Suppressor macrophage (primary cell): Measurements from ENCODE around the gene IQGAP2.
A peak's percentile ranks its signal among the peaks of the same experiment; 100 is the strongest.

Experiments used
- DNase-seq, 4 experiments: peaks; one replicate each; pipeline ENCODE4 v3.0.0-alpha.2; 2020 to 2022

The IQGAP2 gene

DNA sequence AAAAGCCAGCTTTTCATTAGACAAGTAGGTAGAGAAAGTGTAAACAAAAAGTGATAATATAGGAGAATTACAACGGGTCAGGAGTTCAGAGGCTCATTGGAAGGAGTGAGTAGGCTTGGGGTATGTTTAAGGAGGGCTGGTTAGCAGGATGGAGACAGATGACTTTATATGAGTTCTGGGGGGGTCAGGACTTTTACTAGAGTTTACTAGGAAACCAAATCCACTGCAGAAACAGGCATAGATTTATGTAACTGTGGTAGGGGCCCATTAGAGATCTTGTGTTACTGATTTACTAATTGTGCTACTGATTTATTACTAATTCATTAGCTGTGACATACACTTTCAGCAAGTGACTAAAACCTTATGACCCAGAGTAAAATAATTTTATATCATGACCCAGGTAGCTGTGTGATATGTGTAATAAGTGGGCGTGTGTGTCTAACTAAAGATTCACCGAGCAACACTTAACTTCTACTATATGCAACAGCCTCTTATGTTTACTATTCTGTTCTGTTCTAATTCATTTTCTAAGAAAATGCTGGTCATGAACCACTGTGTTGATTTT, 73.5 kb downstream of the IQGAP2 start:
- no peak for DNase-seq

DNA sequence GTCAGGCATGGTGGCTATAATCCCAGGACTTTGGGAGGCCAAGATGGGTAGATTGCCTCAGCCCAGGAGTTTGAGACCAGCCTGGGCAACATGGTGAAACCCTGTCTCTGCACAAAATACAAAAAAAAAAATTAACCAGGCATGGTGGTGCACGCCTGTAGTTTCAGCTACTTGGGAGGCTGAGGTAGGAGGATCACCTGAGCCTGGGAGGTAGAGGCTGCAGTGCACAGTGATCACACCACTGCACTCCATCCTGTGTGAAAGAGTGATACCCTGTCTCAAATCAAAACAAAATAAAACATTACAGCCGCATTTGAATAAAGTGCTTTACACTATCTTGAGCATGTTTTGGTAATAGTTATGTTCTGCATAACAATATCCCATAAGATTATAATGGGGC, 74.0 kb downstream of the IQGAP2 start:
- DNase-seq, result no peak

DNA sequence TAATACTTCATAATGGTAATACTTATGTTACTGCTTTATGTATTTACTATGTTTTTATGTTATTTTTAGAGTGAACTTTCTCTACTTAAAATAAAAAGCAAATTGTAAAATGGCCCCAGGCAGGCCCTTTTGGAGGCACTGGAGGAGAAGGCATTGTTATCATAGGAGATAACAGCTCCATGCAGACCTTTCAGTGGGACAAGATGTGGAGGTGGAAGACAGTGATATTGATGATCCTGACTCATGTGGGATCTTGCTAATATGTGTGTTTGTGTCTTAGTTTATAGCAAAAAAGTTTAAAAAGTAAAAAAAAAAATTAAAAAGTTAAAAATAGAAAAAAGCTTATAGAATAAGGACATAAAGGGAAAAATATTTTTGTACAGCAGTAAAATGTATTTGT, 74.5 kb downstream of the IQGAP2 start:
- no peak for DNase-seq

DNA sequence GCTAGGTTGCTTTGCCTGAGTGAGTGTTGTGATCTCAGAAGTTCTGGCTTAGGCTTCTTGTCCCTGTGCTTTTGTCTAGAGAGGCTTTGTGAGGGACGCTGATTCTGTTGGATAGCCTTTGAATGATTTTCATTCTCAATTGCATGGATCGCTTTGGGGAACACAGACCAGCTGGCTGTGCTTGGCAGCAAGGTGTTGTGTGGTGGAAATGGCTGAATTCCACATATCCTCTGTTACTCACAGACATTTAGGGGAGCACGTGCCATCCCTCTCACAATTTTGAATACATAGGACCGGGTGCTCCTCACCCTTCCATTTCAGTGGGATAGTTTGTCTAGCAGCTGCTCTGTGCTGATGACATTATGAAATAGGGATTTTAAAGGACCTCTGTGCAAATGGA, 76.2 kb downstream of the IQGAP2 start:
- no peak for DNase-seq

DNA sequence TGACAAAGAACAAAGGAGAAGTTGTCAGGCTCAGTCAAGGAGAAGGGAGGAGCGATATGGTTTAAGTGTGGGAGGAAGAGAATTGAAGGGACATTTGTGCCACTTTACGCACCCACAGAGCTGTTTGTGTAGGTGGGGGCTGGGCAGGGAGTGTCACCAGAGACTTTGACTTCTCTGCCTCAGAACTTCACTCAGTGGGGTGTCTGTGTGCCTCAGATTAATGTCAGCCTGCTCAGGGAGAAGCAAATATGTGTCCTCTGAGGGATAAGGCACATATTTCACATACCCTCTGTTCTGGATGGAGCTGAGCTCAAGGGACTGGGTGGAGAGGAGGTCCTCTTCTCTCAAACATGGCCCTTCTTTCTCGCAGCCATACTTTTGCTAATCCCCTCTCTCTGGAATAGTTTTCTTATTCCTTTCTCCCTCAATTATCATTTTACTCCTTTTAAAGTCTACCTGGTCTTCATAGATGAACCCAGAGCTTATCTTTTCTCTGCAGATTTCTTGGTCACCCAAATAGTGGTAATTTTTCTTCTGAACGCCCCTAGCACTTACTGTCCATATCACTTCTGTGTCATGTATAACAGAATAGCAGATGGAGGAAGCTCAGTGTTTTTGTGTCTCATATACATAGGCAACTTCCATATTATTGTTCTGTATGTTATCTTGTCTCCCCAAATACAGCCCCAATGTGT, 77.0 kb downstream of the IQGAP2 start:
- DNase-seq, result peak; percentile 67 to 92 (median 76)

DNA sequence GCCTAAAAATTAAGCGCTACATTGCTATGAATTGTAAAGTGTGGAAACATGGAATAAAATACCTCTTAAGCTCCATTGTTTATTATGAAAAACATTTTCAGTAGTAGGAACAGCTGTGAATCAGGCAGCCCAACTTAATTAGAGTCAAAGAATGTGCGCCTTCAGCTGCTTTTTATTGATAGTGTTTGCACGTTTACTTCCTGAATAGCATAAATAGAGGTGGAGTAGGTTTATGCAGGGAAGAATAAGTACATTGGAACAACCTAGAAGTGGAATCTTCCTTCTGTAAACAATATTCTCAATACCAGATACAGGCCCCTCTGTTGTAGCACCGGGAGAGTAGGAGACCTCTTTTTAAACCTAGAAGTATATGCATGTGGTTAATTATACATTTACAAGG, 79.9 kb downstream of the IQGAP2 start:
- DNase-seq, result no peak

DNA sequence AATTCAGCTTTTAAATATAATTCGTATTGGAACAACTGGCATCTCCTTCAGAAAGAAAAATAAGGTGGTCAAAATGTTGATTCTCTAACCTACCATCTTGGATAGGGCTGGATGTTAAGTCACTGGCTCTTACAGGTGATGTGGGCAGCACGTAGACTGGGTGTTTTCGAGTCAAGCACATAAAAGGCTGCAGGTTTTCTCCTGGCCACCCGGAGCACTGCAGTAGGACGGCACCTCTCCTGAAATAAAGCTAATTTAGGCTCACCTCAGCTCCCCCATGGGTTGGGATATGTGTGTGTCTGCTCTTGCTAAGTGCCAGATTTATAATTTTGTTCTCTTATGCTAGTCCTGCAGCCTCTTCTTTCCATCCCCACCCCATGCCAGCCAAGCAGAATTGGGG, 80.3 kb downstream of the IQGAP2 start:
- DNase-seq, result no peak

DNA sequence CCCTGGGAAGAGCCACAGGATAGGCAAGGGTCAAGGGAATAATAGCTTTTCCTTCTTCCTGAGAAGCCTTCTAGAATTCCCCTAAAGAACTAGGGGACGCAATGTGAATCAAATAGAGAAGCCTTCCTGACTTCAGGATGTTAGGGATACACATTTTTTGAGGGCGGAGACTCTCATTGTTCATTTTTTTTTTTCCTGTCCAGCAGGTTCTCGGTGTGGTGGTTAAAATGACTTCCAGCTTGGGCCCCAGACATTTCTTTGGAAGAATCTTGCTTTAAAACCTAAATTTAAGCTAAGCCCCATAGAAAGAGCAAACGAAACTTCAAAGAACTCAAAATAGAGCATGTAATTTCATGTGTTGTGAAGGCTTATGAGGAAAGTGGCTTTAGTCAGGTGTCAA, 80.8 kb downstream of the IQGAP2 start:
- DNase-seq, result no peak

DNA sequence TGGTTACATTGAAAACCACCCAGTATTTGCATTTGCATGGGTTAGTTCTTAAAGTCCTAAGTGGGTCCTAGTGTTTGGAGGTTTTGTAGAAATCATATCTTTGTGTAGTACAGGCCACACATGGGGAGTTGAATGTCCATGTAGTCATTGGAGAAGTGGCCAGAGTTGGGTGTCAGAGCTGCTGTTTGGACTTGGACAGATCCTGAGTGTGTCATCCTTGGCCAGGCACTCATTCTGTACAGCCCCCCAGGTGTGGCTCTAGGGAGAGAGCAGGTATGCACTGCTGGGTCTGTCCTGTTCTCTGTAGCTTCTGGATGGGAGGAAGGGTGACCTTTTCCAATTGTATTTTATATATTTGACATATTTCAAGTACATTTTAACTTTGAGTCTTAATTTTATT, 82.4 kb downstream of the IQGAP2 start:
- DNase-seq, result no peak

DNA sequence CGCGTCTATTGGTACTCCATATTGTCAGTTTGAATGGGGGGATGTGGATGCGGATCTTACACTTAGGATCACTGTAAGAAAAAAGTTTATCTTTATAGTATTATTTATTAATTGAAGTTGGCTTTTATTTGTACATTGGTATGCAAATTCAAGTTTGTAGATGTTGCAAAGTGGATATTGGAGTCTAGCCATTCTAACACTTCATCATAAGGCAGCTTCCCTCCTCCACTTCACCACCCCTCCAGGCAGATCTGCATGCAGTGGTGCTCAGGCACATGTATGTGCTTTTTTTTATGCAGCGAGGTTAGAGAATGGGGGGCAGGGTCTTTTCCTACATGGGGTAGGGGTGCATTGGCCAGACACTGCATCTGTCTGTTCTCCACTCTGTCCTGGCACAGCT, 84.3 kb downstream of the IQGAP2 start:
- no peak for DNase-seq

DNA sequence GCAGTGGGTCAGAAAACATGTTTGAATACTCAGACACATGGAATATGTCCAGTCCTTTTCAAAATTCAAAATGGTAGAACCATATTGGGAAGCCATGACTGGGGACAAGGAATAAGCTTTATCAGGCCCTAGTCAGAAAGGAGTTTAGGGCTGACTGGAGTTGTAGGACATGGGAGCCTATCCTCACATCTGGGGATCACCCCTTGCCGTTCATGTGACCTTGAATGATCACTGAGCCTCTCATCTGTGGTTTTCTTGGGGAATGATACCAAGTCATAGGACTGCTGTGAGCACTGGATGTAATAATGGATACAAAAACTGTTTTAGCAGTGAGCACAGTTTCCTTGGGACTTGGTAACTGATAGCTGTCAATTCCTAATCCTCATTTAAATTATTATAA, 84.7 kb downstream of the IQGAP2 start:
- peak; percentile 42 to 68 (median 50) for DNase-seq

DNA sequence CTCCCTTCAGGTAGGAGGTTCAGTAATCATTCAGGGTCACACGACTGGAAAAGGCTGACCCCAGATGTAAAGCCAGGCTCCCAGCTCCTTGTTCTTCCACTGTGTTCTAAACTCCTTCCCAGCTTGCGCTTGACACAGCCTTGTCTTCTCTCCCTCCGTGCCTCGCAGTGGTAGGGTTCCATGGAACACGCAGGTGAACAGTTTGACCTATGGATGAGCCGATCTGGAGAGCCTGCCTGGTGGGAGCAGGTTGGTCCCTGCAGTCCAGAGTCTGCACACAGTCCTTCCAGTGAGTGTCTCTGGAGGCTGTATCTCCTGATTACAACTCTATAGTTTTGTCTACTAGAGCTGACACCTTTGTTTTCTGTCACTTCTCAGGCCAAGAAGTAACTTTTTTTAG, 85.9 kb downstream of the IQGAP2 start:
- no peak for DNase-seq

DNA sequence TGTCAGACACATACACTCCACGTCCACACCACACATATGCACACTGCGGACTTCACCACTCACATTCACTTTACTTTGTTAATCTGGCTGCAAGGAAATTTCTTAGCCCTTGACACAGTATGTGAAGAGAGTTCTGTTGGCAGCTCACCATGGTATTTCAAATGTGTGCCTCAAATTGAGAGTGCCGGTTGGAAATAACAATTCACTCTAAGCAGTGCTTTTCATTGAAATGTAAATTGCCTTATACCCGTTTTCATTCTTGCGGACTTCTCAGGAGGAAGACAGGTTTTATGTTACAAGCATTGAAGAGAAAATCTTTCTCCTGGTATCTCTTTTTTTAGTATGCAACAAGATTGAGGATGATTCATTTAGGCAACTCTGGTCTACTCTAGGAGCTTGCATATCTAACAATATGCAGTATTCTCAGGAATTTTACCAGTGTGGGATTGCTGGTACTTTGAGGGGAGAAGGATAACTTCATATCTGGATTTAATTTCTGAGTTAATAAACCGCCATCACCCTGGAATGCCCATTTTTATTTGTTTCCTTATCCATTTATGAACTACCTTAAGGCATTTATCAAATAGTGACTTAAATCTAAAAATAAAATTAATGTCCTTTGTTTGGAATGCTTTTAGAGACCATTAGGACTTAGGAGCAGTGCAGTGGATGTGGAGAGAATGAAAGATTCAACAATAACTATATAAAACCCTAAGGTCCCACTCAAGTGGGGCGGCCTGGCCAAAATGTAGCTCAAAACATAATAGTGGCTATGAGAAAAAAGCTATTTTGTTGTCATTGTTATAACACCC, 87.0 kb downstream of the IQGAP2 start:
- DNase-seq, result no peak

DNA sequence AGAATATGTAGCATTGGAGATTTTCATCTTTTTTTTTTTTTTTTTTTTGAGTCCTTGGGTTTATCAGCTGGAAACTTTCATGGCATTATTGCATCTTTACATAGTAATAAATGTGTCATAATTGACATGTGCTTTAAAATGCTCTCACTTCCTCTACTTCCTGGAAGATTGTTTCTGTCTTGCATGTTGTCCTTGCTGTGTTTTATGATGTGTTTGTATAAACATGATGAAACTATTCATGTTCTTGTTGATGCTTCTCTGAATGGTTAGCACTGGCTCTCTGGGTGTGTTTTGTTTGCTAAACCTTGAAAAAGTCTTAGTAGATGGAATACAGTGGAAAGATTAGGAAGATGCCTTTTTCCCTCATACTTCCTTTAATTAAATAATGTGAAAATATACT, 87.9 kb downstream of the IQGAP2 start:
- peak in 2 of 4 experiments; percentile 33 to 53 for DNase-seq

DNA sequence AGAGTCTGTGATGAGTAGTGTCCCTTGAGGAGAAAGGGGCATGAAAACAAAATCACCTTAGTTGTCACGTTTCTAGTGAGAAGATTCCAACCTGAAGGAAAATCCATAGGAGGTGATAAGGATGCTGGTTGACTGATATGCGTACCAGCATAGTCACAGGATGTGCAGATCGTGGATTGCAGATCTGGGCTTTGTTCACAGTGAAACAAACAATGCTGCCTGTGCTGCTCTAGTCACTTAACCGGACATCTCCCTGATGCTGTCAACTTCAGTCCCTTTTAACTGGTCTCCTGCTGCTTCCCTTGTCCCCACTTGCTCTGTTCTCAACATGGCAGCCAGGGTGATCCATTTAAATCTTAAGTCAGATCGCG, 89.7 kb downstream of the IQGAP2 start:
- no peak for DNase-seq

DNA sequence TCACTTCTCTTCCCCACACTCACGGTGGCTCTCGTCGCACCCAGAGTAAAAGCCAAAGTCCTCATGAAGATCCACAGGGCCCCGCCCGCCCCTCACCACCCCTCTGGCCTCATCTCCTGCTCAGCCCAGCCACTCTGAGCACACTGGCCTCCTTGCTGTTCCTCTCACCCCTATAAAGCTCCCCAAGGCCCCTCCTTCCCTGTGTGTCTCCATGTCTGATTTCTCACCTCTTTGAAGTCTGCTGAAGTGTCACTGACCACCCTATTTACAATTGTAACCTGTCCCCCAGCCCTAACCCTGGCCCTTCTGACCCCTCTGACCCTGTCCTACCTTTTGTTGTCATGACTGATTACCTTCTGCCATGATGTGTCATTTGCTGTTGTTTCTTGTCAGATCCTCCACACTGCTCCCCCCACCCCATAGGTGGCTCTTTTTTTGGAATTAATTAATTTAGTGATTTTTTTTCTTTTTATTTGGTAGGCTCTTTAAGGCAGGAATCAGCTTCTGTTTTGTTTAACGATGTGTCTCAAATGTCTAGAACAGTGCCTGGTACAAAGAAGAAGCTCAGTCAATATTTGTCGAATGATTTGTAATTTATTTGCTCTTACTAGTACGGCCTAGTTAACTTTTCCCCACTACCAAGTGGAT, 90.2 kb downstream of the IQGAP2 start:
- no peak for DNase-seq

DNA sequence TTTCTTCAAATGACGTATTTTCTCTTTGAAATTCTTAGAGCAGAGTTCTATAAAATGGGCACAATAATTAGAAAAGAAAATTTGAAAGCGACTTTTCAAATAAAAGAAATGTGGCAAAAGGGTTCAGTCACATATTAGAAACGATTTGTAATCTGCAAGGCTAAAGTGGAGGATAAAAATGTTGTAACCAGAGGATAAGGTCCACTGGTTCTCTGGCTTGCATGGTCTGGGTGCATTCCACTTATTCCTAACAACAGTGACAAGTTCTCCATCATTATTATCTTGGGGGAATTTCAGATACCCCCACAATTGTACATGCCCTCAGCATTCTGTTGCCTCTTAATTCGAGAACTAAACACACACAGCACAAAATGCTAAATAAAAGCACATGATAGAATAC, 91.1 kb downstream of the IQGAP2 start:
- DNase-seq, result no peak

DNA sequence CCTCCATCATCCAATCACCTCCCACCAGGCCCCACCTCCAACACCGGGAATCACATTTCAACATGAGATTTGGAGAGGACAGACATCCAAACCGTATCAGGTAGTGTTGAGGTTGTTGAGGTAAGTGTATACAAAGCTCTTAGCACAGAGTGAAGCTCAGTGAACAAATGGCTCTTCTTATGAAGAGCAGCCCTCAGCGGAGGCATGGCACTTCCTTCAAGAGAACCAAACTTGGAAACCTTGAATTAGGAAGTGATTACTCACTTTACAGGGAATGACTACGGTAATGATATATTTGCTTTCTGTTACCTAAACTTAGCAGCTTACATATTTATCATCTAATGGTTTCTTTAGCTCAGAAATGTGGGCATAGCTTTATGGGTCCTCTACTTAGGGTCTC, 92.8 kb downstream of the IQGAP2 start:
- DNase-seq, result peak in 3 of 4 experiments; percentile 56 to 64 (median 60)

DNA sequence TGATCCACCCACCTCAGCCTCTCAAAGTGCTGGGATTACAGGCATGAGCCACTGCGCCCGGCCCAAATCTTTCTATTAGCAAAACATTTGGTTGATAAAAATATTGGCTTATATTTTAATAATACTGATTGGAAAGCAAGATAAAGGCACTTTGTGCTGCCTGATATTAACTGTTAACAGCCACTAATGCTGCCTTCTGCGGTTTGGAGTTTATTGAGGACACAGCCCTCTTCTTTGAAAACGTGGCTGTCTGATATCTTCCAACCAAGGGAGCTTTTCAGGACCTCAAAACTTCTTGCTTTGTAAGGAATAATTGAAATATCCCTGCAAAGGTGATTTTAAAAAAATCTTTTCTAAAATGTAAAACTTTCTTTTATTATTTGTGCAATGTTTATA, 94.0 kb downstream of the IQGAP2 start:
- DNase-seq, result no peak

DNA sequence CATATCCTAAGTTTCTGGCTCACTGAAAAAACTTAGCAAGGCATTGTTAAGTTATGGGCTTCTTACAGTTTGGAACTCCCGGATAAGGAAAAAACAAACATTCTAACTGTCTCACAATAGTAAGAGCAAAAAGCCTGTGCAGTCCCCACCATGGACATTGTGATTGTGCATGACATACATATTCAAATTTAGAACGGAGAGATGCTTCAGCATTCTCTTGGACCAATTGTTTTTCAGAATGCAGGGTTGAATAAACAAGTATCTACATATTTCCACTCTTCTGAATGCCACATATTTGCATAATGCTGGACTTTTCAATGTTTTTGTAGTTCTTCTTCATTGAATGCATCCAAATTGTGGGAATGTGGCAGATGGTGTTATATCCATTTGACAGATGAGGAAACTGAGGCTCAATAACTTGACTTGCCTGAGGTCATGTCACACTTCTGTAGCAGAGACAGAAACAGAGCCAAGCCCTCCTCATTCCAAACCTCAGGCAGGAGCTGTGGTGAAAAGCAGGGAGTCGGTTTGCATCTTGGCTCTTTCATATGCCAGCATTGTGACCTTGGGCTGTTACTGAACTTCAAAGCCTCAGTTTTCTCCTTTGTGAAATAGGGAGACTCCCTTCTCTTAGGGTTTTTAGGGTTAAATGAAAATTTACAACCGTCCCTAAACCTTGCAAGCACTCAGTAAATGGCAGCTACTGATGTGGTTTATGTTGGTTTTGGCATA, 95.1 kb downstream of the IQGAP2 start:
- no peak for DNase-seq

DNA sequence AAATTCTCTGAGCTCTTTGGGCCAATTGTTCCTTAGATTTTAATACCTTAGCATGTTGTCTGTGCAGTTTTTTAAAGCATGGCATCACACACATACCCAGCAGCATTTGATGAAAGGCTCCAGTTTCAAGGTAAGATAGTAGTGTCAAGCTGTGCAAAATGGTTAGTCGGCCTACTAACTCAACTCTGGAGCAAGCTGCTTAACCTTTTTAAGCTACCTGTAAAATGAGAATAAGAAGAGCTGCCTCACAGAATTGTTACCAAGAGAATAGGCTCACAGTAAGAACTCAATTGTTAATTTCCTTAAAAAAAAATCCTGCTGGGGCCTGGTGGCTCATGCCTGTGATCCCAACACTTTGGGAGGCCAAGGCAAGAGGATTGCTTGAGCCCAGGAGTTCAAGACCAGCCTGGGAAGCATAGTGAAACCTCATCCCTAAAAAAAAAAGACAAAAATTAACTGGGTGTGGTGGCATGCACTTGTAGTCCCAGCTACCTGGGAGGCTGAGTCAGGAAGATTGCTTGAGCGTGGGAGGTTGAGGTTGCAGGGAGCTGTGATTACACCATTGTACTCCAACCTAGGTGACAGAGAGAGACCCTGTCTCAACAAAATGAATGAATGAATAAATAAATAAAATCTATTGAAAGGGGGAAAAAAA, 96.5 kb downstream of the IQGAP2 start:
- DNase-seq, result no peak
